HepG2 (cell line): ENCODE results near the gene CDC42SE1. TPM values are rescaled to one million over a fixed set of nuclear protein-coding genes. Genes with fewer than 3 reads are reported as not detected.

Experiments
- ARNT ChIP-seq: fragments of 450-650 bp; IDR thresholded peaks from 2 replicates; pipeline ENCODE4 v1.6.1; 2017
- ERF ChIP-seq: IDR thresholded peaks from 2 replicates; pipeline ENCODE4 v1.6.1; 2018; ENCODE audit warnings: missing biosample characterization, missing genetic modification reagents
- FOXK1 ChIP-seq: sonication (generic); formaldehyde crosslinking; IDR thresholded peaks from 2 replicates; pipeline ENCODE4 v1.4.0; 2020; ENCODE audit warnings: low read depth, missing genetic modification reagents, borderline replicate concordance
- HNRNPL ChIP-seq: fragments of 200-400 bp; formaldehyde crosslinking; IDR thresholded peaks from 2 replicates; pipeline ENCODE4 v1.6.1; 2017; ENCODE audit warnings: mild to moderate bottlenecking, low read depth, low read length
- IRF1 ChIP-seq: sonication (generic); formaldehyde crosslinking; IDR thresholded peaks from 2 replicates; pipeline ENCODE4 v1.4.0; 2020; ENCODE audit warnings: low read depth, mild to moderate bottlenecking, missing genetic modification reagents
- KLF15 ChIP-seq: sonication (generic); formaldehyde crosslinking; IDR thresholded peaks from 2 replicates; pipeline ENCODE4 v1.8.1; 2023; ENCODE audit warnings: borderline replicate concordance, mild to moderate bottlenecking, inconsistent platforms, missing genetic modification reagents, mixed read lengths
- MEF2D ChIP-seq: sonication (generic); formaldehyde crosslinking; IDR thresholded peaks from 2 replicates; pipeline ENCODE4 v1.5.1; 2020; ENCODE audit warnings: mild to moderate bottlenecking, missing genetic modification reagents
- NR2C2 ChIP-seq: sonication (generic); formaldehyde crosslinking; IDR thresholded peaks from 2 replicates; pipeline ENCODE4 v1.4.0; 2020; ENCODE audit warnings: missing genetic modification reagents, mild to moderate bottlenecking, moderate library complexity, borderline replicate concordance
- PRMT3 ChIP-seq: sonication (generic); formaldehyde crosslinking; IDR thresholded peaks from 2 replicates; pipeline ENCODE4 v1.8.1; 2022; ENCODE audit warnings: low read depth, mild to moderate bottlenecking, moderate library complexity, missing genetic modification reagents, borderline replicate concordance
- SALL1 ChIP-seq: sonication (generic); formaldehyde crosslinking; IDR thresholded peaks from 2 replicates; pipeline ENCODE4 v1.8.0; 2022; ENCODE audit warnings: mild to moderate bottlenecking, missing genetic modification reagents
- TOE1 ChIP-seq: sonication (generic); formaldehyde crosslinking; IDR thresholded peaks from 2 replicates; pipeline ENCODE4 v1.4.0; 2020; ENCODE audit warnings: mild to moderate bottlenecking, missing genetic modification reagents
- ZBTB38 ChIP-seq: sonication (generic); formaldehyde crosslinking; IDR thresholded peaks from 2 replicates; pipeline ENCODE4 v1.5.1; 2020; ENCODE audit warnings: mild to moderate bottlenecking, missing genetic modification reagents
- ZBTB39 ChIP-seq: sonication (generic); formaldehyde crosslinking; IDR thresholded peaks from 2 replicates; pipeline ENCODE4 v1.5.0; 2020; ENCODE audit warnings: missing genetic modification reagents
- ZC3H13 ChIP-seq: sonication (generic); formaldehyde crosslinking; IDR thresholded peaks from 2 replicates; pipeline ENCODE4 v1.8.1; 2023; ENCODE audit warnings: mild to moderate bottlenecking, missing genetic modification reagents, moderate library complexity
- ZNF256 ChIP-seq: sonication (generic); formaldehyde crosslinking; conservative IDR thresholded peaks from 2 replicates; pipeline ENCODE4 v1.4.0; 2020; ENCODE audit warnings: missing genetic modification reagents
- ZNF33A ChIP-seq: sonication (generic); formaldehyde crosslinking; IDR thresholded peaks from 2 replicates; pipeline ENCODE4 v1.5.1; 2020; ENCODE audit warnings: missing genetic modification reagents, mild to moderate bottlenecking, moderate library complexity, borderline replicate concordance
- ZNF678 ChIP-seq: sonication (generic); formaldehyde crosslinking; IDR thresholded peaks from 2 replicates; pipeline ENCODE4 v1.4.0; 2020; ENCODE audit warnings: mild to moderate bottlenecking, missing genetic modification reagents
- ZNF710 ChIP-seq: sonication (generic); formaldehyde crosslinking; IDR thresholded peaks from 2 replicates; pipeline ENCODE4 v1.5.0; 2020; ENCODE audit warnings: mild to moderate bottlenecking, missing genetic modification reagents, borderline replicate concordance
- ZNF776 ChIP-seq: sonication (generic); formaldehyde crosslinking; IDR thresholded peaks from 2 replicates; pipeline ENCODE4 v1.4.0; 2020; ENCODE audit warnings: mild to moderate bottlenecking, missing genetic modification reagents
- ZNF781 ChIP-seq: sonication (generic); formaldehyde crosslinking; IDR thresholded peaks from 2 replicates; pipeline ENCODE4 v1.5.1; 2020; ENCODE audit warnings: borderline replicate concordance, mild to moderate bottlenecking, missing genetic modification reagents; ENCODE audit errors: not compliant biosample characterization
- ZNF784 ChIP-seq: sonication (generic); formaldehyde crosslinking; IDR thresholded peaks from 2 replicates; pipeline ENCODE4 v1.5.1; 2020; ENCODE audit warnings: missing genetic modification reagents, mild to moderate bottlenecking, borderline replicate concordance
- ZNF883 ChIP-seq: sonication (generic); formaldehyde crosslinking; IDR thresholded peaks from 2 replicates; pipeline ENCODE4 v1.5.1; 2020; ENCODE audit warnings: mild to moderate bottlenecking, missing genetic modification reagents; ENCODE audit errors: not compliant biosample characterization
- ZSCAN21 ChIP-seq: sonication (generic); formaldehyde crosslinking; IDR thresholded peaks from 2 replicates; pipeline ENCODE4 v1.8.0; 2022; ENCODE audit warnings: mild to moderate bottlenecking, missing genetic modification reagents, moderate library complexity, borderline replicate concordance
- ZSCAN29 ChIP-seq: sonication (generic); formaldehyde crosslinking; conservative IDR thresholded peaks from 2 replicates; pipeline ENCODE4 v1.4.0; 2020; ENCODE audit warnings: mild to moderate bottlenecking, missing genetic modification reagents
- polyA plus RNA-seq, 8 experiments: library from polyadenylated mRNA; depleted of rRNA in 3 of 8; stranded (reverse) in 7 of 8; unstranded in 1 of 8; fragments of >200 nt; fragmentation: Illumina TruSeq in 4 of 8; extraction: Trizol in 4 of 8; gene quantifications; 2 replicates each; pipeline versions ENCODE4 v1.2.1 to v1.2.3, GENCODE V29; 2011 to 2016; ENCODE audit warnings: low read depth in 4 of 8, missing spikeins in 1 of 8, mixed read lengths in 1 of 8; ENCODE audit not compliant: insufficient read depth in 1 of 8
- total RNA-seq, 5 experiments: library from RNA; depleted of rRNA; stranded (reverse); fragments of >200 nt; fragmentation: Illumina TruSeq; extraction: Trizol; gene quantifications; 2 replicates each; pipeline ENCODE4 v1.2.3, GENCODE V29; 2016; ENCODE audit warnings: low read depth in 1 of 5

The CDC42SE1 gene
- total and polyA plus RNA-seq, 2 of the 13 experiments (the other 11 are each of a cell fraction or from before 2014, with no cell fraction given) = 17.6 to 17.9 TPM

- TF ChIP-seq ZNF784 (CRISPR knock-in tag) (peak; percentile 64; the same call in 1 of the 2 replicates), ZBTB38 (CRISPR knock-in tag) (peak; percentile 15; the same call in 1 of the 2 replicates), MEF2D (CRISPR knock-in tag) (0 out of 2 replicates have a peak, but pooled peaks have one; percentile 6), ARNT (no peak), PRMT3 (CRISPR knock-in tag) (0 out of 2 replicates have a peak, but pooled peaks have one; percentile 15), IRF1 (CRISPR knock-in tag) (no peak), ZNF33A (CRISPR knock-in tag) (no peak), KLF15 (CRISPR knock-in tag) (0 out of 2 replicates have a peak, but pooled peaks have one; percentile 70), ERF (CRISPR knock-in tag) (peak; percentile 60), TOE1 (CRISPR knock-in tag) (no peak), ZBTB39 (CRISPR knock-in tag) (0 out of 2 replicates have a peak, but pooled peaks have one; percentile 44), ZNF256 (CRISPR knock-in tag) (no peak), ZNF678 (CRISPR knock-in tag) (peak; percentile 41; the same call in 1 of the 2 replicates), ZNF883 (CRISPR knock-in tag) (peak; percentile 30), ZNF710 (peak; percentile 68; the same call in 1 of the 2 replicates), ZSCAN29 (peak; percentile 66; the same call in 1 of the 2 replicates), ZC3H13 (CRISPR knock-in tag) (no peak), FOXK1 (CRISPR knock-in tag) (0 out of 2 replicates have a peak, but pooled peaks have one; percentile 23), HNRNPL (peak; percentile 89), SALL1 (CRISPR knock-in tag) (peak; percentile 80), ZNF776 (CRISPR knock-in tag) (no peak; the same call in 1 of the 2 replicates), ZSCAN21 (CRISPR knock-in tag) (peak; percentile 78), ZNF781 (CRISPR knock-in tag) (no peak), NR2C2 (CRISPR knock-in tag) (peak; percentile 35)
These were observed 11.3 kb downstream of the CDC42SE1 start (continued) for GRCh38 chr1:151047925-151048644.
